H9 (cell line): Measurements from ENCODE around the gene DPT. TPM values are rescaled to one million over a fixed set of nuclear protein-coding genes. Genes with fewer than 3 reads are reported as not detected.

Source experiments
- DNase-seq: peaks from one replicate; pipeline ENCODE4 v3.0.0-alpha.2; 2017
- H2AFZ ChIP-seq: one replicate; pipeline ENCODE4 v1.6.1; 2013; ENCODE audit warnings: mild to moderate bottlenecking, low read length, control low read depth, moderate library complexity
- H2AK5ac ChIP-seq: 2 replicates; pipeline ENCODE4 v1.6.1; 2013; ENCODE audit warnings: low read length, control low read depth, mixed read lengths; ENCODE audit not compliant: insufficient read length
- H2BK120ac ChIP-seq: one replicate; pipeline ENCODE4 v1.6.1; 2013; ENCODE audit warnings: low read depth, mild to moderate bottlenecking, low read length, control low read depth, inconsistent platforms; ENCODE audit not compliant: poor library complexity, severe bottlenecking
- H2BK12ac ChIP-seq: 2 replicates; pipeline ENCODE4 v1.6.1; 2013; ENCODE audit warnings: low read length, control low read depth, mixed read lengths, low read depth; ENCODE audit not compliant: insufficient read length
- H2BK15ac ChIP-seq: 2 replicates; pipeline ENCODE4 v1.6.1; 2013; ENCODE audit warnings: low read depth, low read length, control low read depth
- H2BK20ac ChIP-seq: one replicate; pipeline ENCODE4 v1.6.1; 2013; ENCODE audit warnings: low read depth, mild to moderate bottlenecking, low read length, control low read depth, inconsistent platforms; ENCODE audit not compliant: poor library complexity, severe bottlenecking
- H2BK5ac ChIP-seq: 2 replicates; pipeline ENCODE4 v1.6.1; 2013; ENCODE audit warnings: low read length, control low read depth, mixed read lengths; ENCODE audit not compliant: insufficient read length
- H3K14ac ChIP-seq: 2 replicates; pipeline ENCODE4 v1.6.1; 2013; ENCODE audit warnings: low read length, control low read depth; ENCODE audit not compliant: insufficient read depth
- H3K18ac ChIP-seq: 2 replicates; pipeline ENCODE4 v1.6.1; 2013; ENCODE audit warnings: low read depth, mild to moderate bottlenecking, mixed read lengths, low read length, control low read depth; ENCODE audit not compliant: insufficient read length
- H3K23ac ChIP-seq: 2 replicates; pipeline ENCODE4 v1.6.1; 2013; ENCODE audit warnings: low read length, control low read depth, mixed read lengths, low read depth; ENCODE audit not compliant: insufficient read length
- H3K23me2 ChIP-seq: 2 replicates; pipeline ENCODE4 v1.6.1; 2013; ENCODE audit warnings: low read depth, mild to moderate bottlenecking, mixed read lengths, low read length, control low read depth; ENCODE audit not compliant: insufficient read length, poor library complexity, severe bottlenecking
- H3K27ac ChIP-seq: 2 replicates; pipeline ENCODE4 v1.5.1; 2013; ENCODE audit warnings: low read length, control low read depth, mixed read lengths, low read depth; ENCODE audit not compliant: insufficient read length
- H3K27me3 ChIP-seq: 2 replicates; pipeline ENCODE4 v1.6.1; 2013; ENCODE audit warnings: low read length, control low read depth, inconsistent platforms; ENCODE audit not compliant: insufficient read depth
- H3K4ac ChIP-seq: 2 replicates; pipeline ENCODE4 v1.6.1; 2013; ENCODE audit warnings: low read depth, mild to moderate bottlenecking, control low read depth, inconsistent platforms, low read length, moderate library complexity
- H3K4me1 ChIP-seq: 2 replicates; pipeline ENCODE4 v1.6.1; 2013; ENCODE audit warnings: low read length, control low read depth, inconsistent platforms; ENCODE audit not compliant: insufficient read depth
- H3K4me2 ChIP-seq: 2 replicates; pipeline ENCODE4 v1.6.1; 2013; ENCODE audit warnings: low read length, control low read depth, mixed read lengths; ENCODE audit not compliant: insufficient read length, insufficient read depth
- H3K56ac ChIP-seq: 2 replicates; pipeline ENCODE4 v1.6.1; 2013; ENCODE audit warnings: low read depth, mild to moderate bottlenecking, mixed read lengths, low read length, control low read depth; ENCODE audit not compliant: insufficient read length
- H3K79me1 ChIP-seq: 2 replicates; pipeline ENCODE4 v1.6.1; 2013; ENCODE audit warnings: low read depth, mild to moderate bottlenecking, moderate library complexity, low read length, control low read depth, inconsistent platforms; ENCODE audit not compliant: insufficient read depth, poor library complexity, severe bottlenecking
- H3K79me2 ChIP-seq: 2 replicates; pipeline ENCODE4 v1.6.1; 2013; ENCODE audit warnings: low read length, control low read depth, inconsistent platforms; ENCODE audit not compliant: insufficient read depth
- H3K9ac ChIP-seq: 2 replicates; pipeline ENCODE4 v1.6.1; 2013; ENCODE audit warnings: low read length, control low read depth, mixed read lengths; ENCODE audit not compliant: insufficient read length; ENCODE audit errors: extremely low read depth
- H3K9me3 ChIP-seq: one replicate; pipeline ENCODE4 v1.6.1; 2013; ENCODE audit warnings: low read depth, low read length, inconsistent platforms; ENCODE audit not compliant: control insufficient read depth
- H3T11ph ChIP-seq: one replicate; pipeline ENCODE4 v1.6.1; 2013; ENCODE audit warnings: mild to moderate bottlenecking, low read length, control low read depth, inconsistent platforms
- H4K20me1 ChIP-seq: one replicate; pipeline ENCODE4 v1.6.1; 2013; ENCODE audit not compliant: control insufficient read depth, insufficient read length, insufficient read depth
- H4K5ac ChIP-seq: 2 replicates; pipeline ENCODE4 v1.6.1; 2013; ENCODE audit warnings: low read depth, mild to moderate bottlenecking, mixed read lengths, low read length, control low read depth; ENCODE audit not compliant: insufficient read length
- H4K8ac ChIP-seq: replicated peaks from 2 replicates; pipeline ENCODE4 v1.6.1; 2013; ENCODE audit warnings: low read length, control low read depth, mixed read lengths, low read depth; ENCODE audit not compliant: insufficient read length
- H4K91ac ChIP-seq: 2 replicates; pipeline ENCODE4 v1.6.1; 2013; ENCODE audit warnings: low read depth, mild to moderate bottlenecking, moderate library complexity, mixed read lengths, low read length, control low read depth; ENCODE audit not compliant: insufficient read length
- H3K27ac Mint-ChIP-seq, 3 experiments: 2 replicates in 2 of 3; 3 replicates in 1 of 3; pipeline ENCODE4 v1.8.0; 2020 to 2021; ENCODE audit warnings: mixed read lengths in 3 of 3, mild to moderate bottlenecking in 1 of 3, moderate library complexity in 1 of 3
- H3K27me3 Mint-ChIP-seq: 2 replicates; pipeline ENCODE4 v1.8.0; 2021; ENCODE audit warnings: low read depth, mild to moderate bottlenecking, moderate library complexity, mixed read lengths
- H3K36me3 Mint-ChIP-seq, 3 experiments: 2 replicates in 2 of 3; 3 replicates in 1 of 3; pipeline ENCODE4 v1.8.0; 2020 to 2021; ENCODE audit warnings: low read depth in 3 of 3, mixed read lengths in 3 of 3; ENCODE audit not compliant: insufficient read depth in 1 of 3
- H3K4me1 Mint-ChIP-seq, 2 experiments: 2 replicates each; pipeline ENCODE4 v1.8.0; 2020; ENCODE audit warnings: mixed read lengths in 2 of 2
- H3K4me3 Mint-ChIP-seq, 2 experiments: 2 replicates in 1 of 2; 3 replicates in 1 of 2; pipeline ENCODE4 v1.8.0; 2020 to 2021; ENCODE audit warnings: mild to moderate bottlenecking in 2 of 2, mixed read lengths in 2 of 2, moderate library complexity in 1 of 2
- H3K9me3 Mint-ChIP-seq, 2 experiments: 2 replicates in 1 of 2; 3 replicates in 1 of 2; pipeline ENCODE4 v1.8.0; 2020; ENCODE audit warnings: mild to moderate bottlenecking in 2 of 2, mixed read lengths in 2 of 2, moderate library complexity in 1 of 2
- WGBS: extraction: QIAGEN DNeasy Blood & Tissue Kit; methylation state at CpG from one replicate; pipeline ENCODE4 v1.1.7; 2013; ENCODE audit warnings: missing lambda C conversion rate, low lambda C conversion rate, mixed read lengths; ENCODE audit not compliant: insufficient read length; ENCODE audit errors: extremely low coverage; 5-methylcytosine and 5-hydroxymethylcytosine counted together
- total RNA-seq: library from RNA; stranded (reverse); gene quantifications from 2 replicates; pipeline ENCODE4 v1.2.1, GENCODE V29; 2021
- TF ChIP-seq, protein P1 (sequence below): fragments of 200-600 bp; sonication (generic); conservative IDR thresholded peaks from 3 replicates; pipeline ENCODE4 v1.8.0; 2021; ENCODE audit warnings: antibody characterized with exemption, mild to moderate bottlenecking

Gene DPT
- total RNA-seq, 1 experiment from 2014 or later: not detected

DNA sequence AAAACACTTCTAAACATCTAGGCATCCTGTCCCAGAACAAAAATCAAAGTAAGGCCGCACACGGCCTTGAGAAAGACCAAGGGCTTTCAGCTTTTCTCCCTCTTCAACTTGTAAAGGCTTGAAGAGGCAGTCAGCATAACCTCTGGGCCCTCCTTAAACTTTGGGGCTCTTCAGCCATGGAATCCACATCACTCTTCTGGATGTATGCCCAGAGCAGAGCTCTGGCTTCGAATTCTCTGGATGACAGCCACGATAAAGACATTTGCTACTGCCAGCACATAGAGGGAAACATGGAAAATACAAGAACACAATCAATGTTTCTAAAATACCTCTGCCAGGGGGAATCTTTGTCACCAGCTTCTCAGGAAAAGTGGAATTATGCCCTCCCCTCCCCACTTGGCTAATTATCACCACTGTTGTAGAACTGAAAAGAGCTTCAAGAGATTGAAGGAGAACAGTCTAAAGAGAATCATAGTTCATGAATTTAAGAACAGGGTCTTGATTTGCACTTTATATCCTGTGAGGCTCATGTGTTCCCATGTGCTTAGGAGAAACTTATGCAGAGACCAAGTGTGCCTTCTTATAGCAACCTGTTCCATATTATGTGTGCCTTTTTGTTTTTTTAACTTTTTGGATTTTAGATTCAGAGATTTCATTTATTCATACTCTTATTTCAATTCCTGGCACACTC, 39.0 kb upstream of the DPT start:
- H3K79me1 ChIP-seq: no peaks in the 10 kb centered on the region

More for the DNA sequence above, 39.0 kb upstream of the DPT start:
- Histone ChIP-seq H3T11ph (no peak overlapping the region), H4K8ac (no peak overlapping the region), H3K4ac (no peak overlapping the region), H3K14ac (no peak overlapping the region), H4K20me1 (no peaks in the 10 kb centered on the region), H3K23me2 (no peaks in the 10 kb centered on the region), H2BK120ac (no peak overlapping the region), H2BK20ac (no peak overlapping the region), H4K5ac (no peak overlapping the region), H3K27me3 (no peaks in the 10 kb centered on the region), H2AK5ac (no peak overlapping the region), H3K56ac (no peak overlapping the region), H2BK5ac (no peak overlapping the region), H4K91ac (no peak overlapping the region), H3K9me3 (no peaks in the 10 kb centered on the region), H3K18ac (no peak overlapping the region), H3K4me2 (no peak overlapping the region), H2BK15ac (no peak overlapping the region), H3K27ac (no peak overlapping the region), H3K4me1 (no peaks in the 10 kb centered on the region), H3K23ac (no peak overlapping the region), H3K79me2 (no peaks in the 10 kb centered on the region), H3K9ac (no peak overlapping the region), H2AFZ (no peak overlapping the region), H2BK12ac (no peak overlapping the region)
- H3K36me3 Mint-ChIP-seq: no peaks in the 10 kb centered on the region
- TF ChIP-seq, protein P1, sequence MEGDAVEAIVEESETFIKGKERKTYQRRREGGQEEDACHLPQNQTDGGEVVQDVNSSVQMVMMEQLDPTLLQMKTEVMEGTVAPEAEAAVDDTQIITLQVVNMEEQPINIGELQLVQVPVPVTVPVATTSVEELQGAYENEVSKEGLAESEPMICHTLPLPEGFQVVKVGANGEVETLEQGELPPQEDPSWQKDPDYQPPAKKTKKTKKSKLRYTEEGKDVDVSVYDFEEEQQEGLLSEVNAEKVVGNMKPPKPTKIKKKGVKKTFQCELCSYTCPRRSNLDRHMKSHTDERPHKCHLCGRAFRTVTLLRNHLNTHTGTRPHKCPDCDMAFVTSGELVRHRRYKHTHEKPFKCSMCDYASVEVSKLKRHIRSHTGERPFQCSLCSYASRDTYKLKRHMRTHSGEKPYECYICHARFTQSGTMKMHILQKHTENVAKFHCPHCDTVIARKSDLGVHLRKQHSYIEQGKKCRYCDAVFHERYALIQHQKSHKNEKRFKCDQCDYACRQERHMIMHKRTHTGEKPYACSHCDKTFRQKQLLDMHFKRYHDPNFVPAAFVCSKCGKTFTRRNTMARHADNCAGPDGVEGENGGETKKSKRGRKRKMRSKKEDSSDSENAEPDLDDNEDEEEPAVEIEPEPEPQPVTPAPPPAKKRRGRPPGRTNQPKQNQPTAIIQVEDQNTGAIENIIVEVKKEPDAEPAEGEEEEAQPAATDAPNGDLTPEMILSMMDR: no peak
- DNase-seq: no peak
- H3K4me3 Mint-ChIP-seq: no peak overlapping the region
- no peaks in the 10 kb centered on the region for H3K9me3 Mint-ChIP-seq
- no peak overlapping the region for H3K27ac Mint-ChIP-seq
- H3K27me3 Mint-ChIP-seq: no peaks in the 10 kb centered on the region
- no CpG with 5 or more reads among the region's 4 CpGs for WGBS
- no peaks in the 10 kb centered on the region for H3K4me1 Mint-ChIP-seq
